ENCODE results near the gene TICRR.

GRCh38 chr15:89669941-89670340 is 94.7 kb downstream of the TICRR start:
- TF ChIP-seq CTCF (IDR thresholded peaks at IDR 0.05) = no peak
- no peak for TF ChIP-seq ZFX (IDR thresholded peaks at IDR 0.05; ENCODE audit: borderline replicate concordance)

All from 22Rv1 (cell line).